ENCODE measurements around the gene PLAAT5. TPM values are rescaled to one million over a fixed set of nuclear protein-coding genes. Genes with fewer than 3 reads are reported as not detected.
A peak's percentile ranks its signal among the peaks of the same experiment; 100 is the strongest.

The PLAAT5 gene
- total RNA-seq, 1 experiment from 2014 or later, result not detected

- intact Hi-C loops (cut with micrococcal nuclease), result loop anchor here (10.0 kb wide), 1 partner anchor 1214 kb away; no protein-coding TSS in a partner anchor
Measured at GRCh38 chr11:63501236-63501635, 10.3 kb upstream of the PLAAT5 start.

DNA sequence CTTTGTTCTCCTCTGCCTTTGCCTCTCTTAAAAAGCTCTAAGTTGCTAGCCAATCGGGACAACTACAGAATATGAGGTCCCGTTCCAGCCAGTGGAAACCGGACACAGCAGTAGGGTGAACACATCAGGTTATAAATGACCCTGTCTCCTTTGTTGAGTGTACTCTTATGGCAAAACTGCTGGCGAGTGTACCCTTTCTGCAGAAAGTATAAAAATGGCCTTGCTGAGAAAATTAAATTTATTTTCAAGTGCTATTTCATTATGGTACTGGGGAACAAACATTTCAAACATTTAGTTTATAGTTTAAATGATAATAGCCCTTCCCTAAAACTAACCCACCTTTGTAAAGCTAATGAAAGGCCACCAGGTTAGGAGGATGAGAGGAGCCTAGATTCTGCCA is 8.9 kb upstream of the PLAAT5 start:
- POLR2A ChIA-PET, result no interaction called here

More at GRCh38 chr11:63501236-63501635, 10.3 kb upstream of the PLAAT5 start:
- TF ChIP-seq ZFX (IDR thresholded peaks at IDR 0.05), result no peak
- TF ChIP-seq FOSL1 (IDR thresholded peaks at IDR 0.05; ENCODE audit: low read depth), result no peak
- TF ChIP-seq YY1 (IDR thresholded peaks at IDR 0.05; ENCODE audit: extremely low read depth, insufficient replicate concordance, low read depth, low read length), result no peak
- TF ChIP-seq SRF (IDR thresholded peaks at IDR 0.05; ENCODE audit: low read depth), result no peak
- TF ChIP-seq RAD21 (IDR thresholded peaks at IDR 0.05; ENCODE audit: low read depth), result no peak
- TF ChIP-seq POLR2AphosphoS5 (IDR thresholded peaks at IDR 0.05; ENCODE audit: low read depth, low read length), result no peak
- TF ChIP-seq JUND (IDR thresholded peaks at IDR 0.05), result no peak
- no peaks in the 10 kb centered on the region for H3K9me2 ChIP-seq (ENCODE audit: insufficient read depth)
- ChIA-PET POLR2A (no interaction called here), CTCF (no interaction called here), RAD21 (ENCODE audit: low non-redundant PET in 1 of 2, low total read pairs in 2 of 2, uncharacterized antibody in 2 of 2, unreplicated experiment in 2 of 2) (no interaction called here)
- H3K27me3 ChIP-seq (ENCODE audit: insufficient read depth, low read length), result no peaks in the 10 kb centered on the region
- no peak for ATAC-seq
- no peaks in the 10 kb centered on the region for H3K4me1 ChIP-seq (ENCODE audit: control insufficient read depth in 1 of 2, insufficient read depth in 2 of 2, low read length in 2 of 2)
- no peak overlapping the region for H3K4me3 ChIP-seq (replicated peaks in 1 of 2; ENCODE audit: low read depth in 1 of 2, low read length in 2 of 2)
- H3K36me3 ChIP-seq (ENCODE audit: control insufficient read depth in 1 of 2, insufficient read depth in 2 of 2, low read length in 2 of 2), result no peaks in the 10 kb centered on the region
- no peaks in the 10 kb centered on the region for H4K20me1 ChIP-seq (ENCODE audit: insufficient read depth)
- no TSS peak for BruUV-seq (replicated peaks)
- H3K9me3 ChIP-seq (ENCODE audit: control insufficient read depth in 1 of 2, insufficient read depth in 1 of 2, low read depth in 1 of 2, low read length in 2 of 2), result peaks cover 10 to 15% of the 10 kb centered on the region in 2 experiments; a peak in 3 of 4 replicates
- H2AFZ ChIP-seq (ENCODE audit: low read depth, low read length, poor library complexity, severe bottlenecking), result no peak overlapping the region
- H3K27ac ChIP-seq (ENCODE audit: low read depth, low read length), result no peak overlapping the region
- DNase-seq (ENCODE audit: low read depth, low spot score), result no peak
- H3K4me2 ChIP-seq (ENCODE audit: low read length), result no peak overlapping the region
- H3K9ac ChIP-seq (ENCODE audit: low read length), result no peak overlapping the region
- no peaks in the 10 kb centered on the region for H3K79me2 ChIP-seq (ENCODE audit: insufficient read depth, low read length)

More for the DNA sequence above, 8.9 kb upstream of the PLAAT5 start:
- intact Hi-C loops (cut with micrococcal nuclease), result loop anchor here (10.0 kb wide), 1 partner anchor 1215 kb away; no protein-coding TSS in a partner anchor
- H3K4me1 ChIP-seq (ENCODE audit: control insufficient read depth in 1 of 2, insufficient read depth in 2 of 2, low read length in 2 of 2), result no peaks in the 10 kb centered on the region
- no peak for TF ChIP-seq POLR2AphosphoS5 (IDR thresholded peaks at IDR 0.05; ENCODE audit: low read depth, low read length)
- TF ChIP-seq CBX3 (IDR thresholded peaks at IDR 0.05; ENCODE audit: low read depth), result peak; percentile 52; the same call in 1 of the 2 replicates
- H3K79me2 ChIP-seq (ENCODE audit: insufficient read depth, low read length), result no peaks in the 10 kb centered on the region
- no peaks in the 10 kb centered on the region for H3K36me3 ChIP-seq (ENCODE audit: control insufficient read depth in 1 of 2, insufficient read depth in 2 of 2, low read length in 2 of 2)
- ChIA-PET RAD21 (ENCODE audit: low non-redundant PET in 1 of 2, low total read pairs in 2 of 2, uncharacterized antibody in 2 of 2, unreplicated experiment in 2 of 2) (no interaction called here), CTCF (no interaction called here)
- no peak overlapping the region for H3K4me2 ChIP-seq (ENCODE audit: low read length)
- peaks cover 10 to 15% of the 10 kb centered on the region in 2 experiments; a peak in 3 of 4 replicates for H3K9me3 ChIP-seq (ENCODE audit: control insufficient read depth in 1 of 2, insufficient read depth in 1 of 2, low read depth in 1 of 2, low read length in 2 of 2)
- no peak overlapping the region for H3K4me3 ChIP-seq (replicated peaks in 1 of 2; ENCODE audit: low read depth in 1 of 2, low read length in 2 of 2)
- no peak overlapping the region for H2AFZ ChIP-seq (ENCODE audit: low read depth, low read length, poor library complexity, severe bottlenecking)
- no peak for DNase-seq (ENCODE audit: low read depth, low spot score)
- ATAC-seq, result no peak
- H3K9me2 ChIP-seq (ENCODE audit: insufficient read depth), result no peaks in the 10 kb centered on the region
- no peaks in the 10 kb centered on the region for H4K20me1 ChIP-seq (ENCODE audit: insufficient read depth)
- no peaks in the 10 kb centered on the region for H3K27me3 ChIP-seq (ENCODE audit: insufficient read depth, low read length)
- no TSS peak for BruUV-seq (replicated peaks)
- H3K27ac ChIP-seq (ENCODE audit: low read depth, low read length), result no peak overlapping the region
- no peak overlapping the region for H3K9ac ChIP-seq (ENCODE audit: low read length)

Measured in HCT116 (cell line).